Common myeloid progenitor, CD34-positive (primary cell): Measurements from ENCODE around the gene CACNA1H.

ENCODE experiments used
- CTCF ChIA-PET: fragments of 350-600 bp; sonication (Branson Sonifier 250); formaldehyde crosslinking; loops from one replicate; lab custom pipeline; 2021; ENCODE audit warnings: antibody characterized with exemption; lab: Charles Lee
- POLR2A ChIA-PET: fragments of 350-600 bp; sonication (Branson Sonifier 250); formaldehyde crosslinking; loops from one replicate; lab custom pipeline; 2021; ENCODE audit warnings: antibody characterized with exemption; lab: Charles Lee
- DNase-seq, 3 donors: peaks; one replicate each; pipeline versions ENCODE4 v3.0.0 to v3.0.0-alpha.2; 2013
- H3K27ac ChIP-seq, 2 experiments: 1 replicate in 1 of 2; 2 replicates in 1 of 2; pipeline ENCODE4 v1.7.0; 2013; ENCODE audit warnings: inconsistent platforms in 2 of 2, low read length in 2 of 2, mild to moderate bottlenecking in 2 of 2, low read depth in 1 of 2, moderate library complexity in 1 of 2; ENCODE audit not compliant: severe bottlenecking in 2 of 2, insufficient read depth in 1 of 2, poor library complexity in 1 of 2
- H3K27me3 ChIP-seq, 5 experiments: replicated peaks in 2 of 5; 1 replicate in 3 of 5; 2 replicates in 2 of 5; pipeline versions ENCODE4 v1.6.1 to v1.7.0; 2013; ENCODE audit warnings: low read length in 4 of 5, mild to moderate bottlenecking in 2 of 5, moderate library complexity in 2 of 5, inconsistent platforms in 1 of 5; ENCODE audit not compliant: insufficient read depth in 5 of 5, control insufficient read depth in 4 of 5
- H3K36me3 ChIP-seq, 4 experiments: 1 replicate in 2 of 4; 2 replicates in 2 of 4; pipeline versions ENCODE4 v1.6.1 to v1.7.0; 2013; ENCODE audit warnings: low read length in 3 of 4, control low read depth in 1 of 4, mild to moderate bottlenecking in 1 of 4; ENCODE audit not compliant: control insufficient read depth in 4 of 4, insufficient read depth in 4 of 4
- H3K4me1 ChIP-seq, 4 experiments: 1 replicate in 3 of 4; 2 replicates in 1 of 4; pipeline versions ENCODE4 v1.6.1 to v1.7.1; 2013; ENCODE audit warnings: low read length in 3 of 4, mild to moderate bottlenecking in 3 of 4, control low read depth in 1 of 4, inconsistent platforms in 1 of 4, moderate library complexity in 1 of 4; ENCODE audit not compliant: control insufficient read depth in 4 of 4, insufficient read depth in 4 of 4; ENCODE audit errors: control extremely low read depth in 1 of 4
- H3K4me3 ChIP-seq, 7 experiments: 1 replicate in 4 of 7; 2 replicates in 3 of 7; pipeline versions ENCODE4 v1.5.1 to v1.7.0; 2013; ENCODE audit warnings: mild to moderate bottlenecking in 7 of 7, low read length in 6 of 7, moderate library complexity in 6 of 7, inconsistent platforms in 2 of 7, low read depth in 2 of 7, control low read depth in 1 of 7; ENCODE audit not compliant: insufficient read depth in 4 of 7, control insufficient read depth in 1 of 7; ENCODE audit errors: extremely low read depth in 1 of 7
- H3K9me3 ChIP-seq, 5 experiments: 1 replicate in 4 of 5; 2 replicates in 1 of 5; pipeline versions ENCODE4 v1.6.1 to v1.7.1; 2013; ENCODE audit warnings: low read length in 4 of 5, mild to moderate bottlenecking in 2 of 5, inconsistent platforms in 1 of 5, low read depth in 1 of 5, moderate library complexity in 1 of 5; ENCODE audit not compliant: control insufficient read depth in 4 of 5, insufficient read depth in 2 of 5; ENCODE audit errors: control extremely low read depth in 1 of 5
- WGBS: methylation state at CpG from one replicate; pipeline ENCODE4 v1.1.5; 2013; ENCODE audit not compliant: insufficient coverage; 5-methylcytosine and 5-hydroxymethylcytosine counted together

Gene CACNA1H

GRCh38 chr16:1218061-1218929, 65.4 kb downstream of the CACNA1H start:
- Histone ChIP-seq H3K27ac (no peak overlapping the region), H3K27me3 (no peaks in the 10 kb centered on the region), H3K4me3 (no peak overlapping the region), H3K4me1 (no peaks in the 10 kb centered on the region), H3K36me3 (no peaks in the 10 kb centered on the region), H3K9me3 (no peaks in the 10 kb centered on the region)
- ChIA-PET CTCF (no interaction called here), POLR2A (interaction anchor here (0.5 kb wide), 1 partner anchor 241 kb away, joined by 4 read pairs; no protein-coding TSS in a partner anchor)
- WGBS = 93% methylated on average over 48 of the region's 49 CpGs
- DNase-seq = no peak

- 86% methylated on average over 24 of the region's 24 CpGs for WGBS
- Histone ChIP-seq H3K36me3 (no peaks in the 10 kb centered on the region), H3K27ac (no peak overlapping the region), H3K4me3 (no peak overlapping the region), H3K4me1 (no peaks in the 10 kb centered on the region), H3K9me3 (no peaks in the 10 kb centered on the region), H3K27me3 (no peaks in the 10 kb centered on the region)
- DNase-seq = no peak
- POLR2A ChIA-PET = no interaction called here
- CTCF ChIA-PET = interaction anchor here (1.2 kb wide), 1 partner anchor 11 kb away, joined by 4 read pairs; no protein-coding TSS in a partner anchor
Observed at GRCh38 chr16:1218930-1219611, 66.2 kb downstream of the CACNA1H start.

- no peaks in the 10 kb centered on the region for H3K9me3 ChIP-seq
- no peaks in the 10 kb centered on the region for H3K27me3 ChIP-seq
- no peak for DNase-seq
- H3K4me3 ChIP-seq = no peak overlapping the region
- no peak overlapping the region for H3K27ac ChIP-seq
- no peaks in the 10 kb centered on the region for H3K36me3 ChIP-seq
- WGBS = 94% methylated on average over 48 of the region's 55 CpGs
- H3K4me1 ChIP-seq = no peaks in the 10 kb centered on the region
- CTCF ChIA-PET = interaction anchor here (1.2 kb wide), 1 partner anchor 12 kb away, joined by 4 read pairs; no protein-coding TSS in a partner anchor
- POLR2A ChIA-PET = no interaction called here
Observed at GRCh38 chr16:1220098-1220728, 67.3 kb downstream of the CACNA1H start.

- DNase-seq = no peak
- Histone ChIP-seq H3K9me3 (no peaks in the 10 kb centered on the region), H3K27me3 (no peaks in the 10 kb centered on the region), H3K36me3 (no peaks in the 10 kb centered on the region), H3K27ac (no peak overlapping the region), H3K4me3 (no peak overlapping the region), H3K4me1 (no peaks in the 10 kb centered on the region)
- ChIA-PET POLR2A (no interaction called here), CTCF (no interaction called here)
- 91% methylated on average over 47 of the region's 48 CpGs for WGBS
Observed at GRCh38 chr16:1220841-1221627, 68.1 kb downstream of the CACNA1H start.

- Histone ChIP-seq H3K27me3 (no peaks in the 10 kb centered on the region), H3K9me3 (no peaks in the 10 kb centered on the region), H3K27ac (no peak overlapping the region), H3K36me3 (no peaks in the 10 kb centered on the region), H3K4me3 (no peak overlapping the region), H3K4me1 (no peaks in the 10 kb centered on the region)
- 86% methylated on average over 37 of the region's 40 CpGs for WGBS
- CTCF ChIA-PET = no interaction called here
- DNase-seq = no peak
- POLR2A ChIA-PET = no interaction called here
Observed at GRCh38 chr16:1221628-1222552, 69.0 kb downstream of the CACNA1H start.
